ENCODE results near the gene RIOK2. TPM values are rescaled to one million over a fixed set of nuclear protein-coding genes. Genes with fewer than 3 reads are reported as not detected.

RIOK2 gene
- total and polyA plus RNA-seq, 2 donors (not counting 1 experiment from before 2014, with no cell fraction given), result 18.2 to 24.6 TPM

DNA sequence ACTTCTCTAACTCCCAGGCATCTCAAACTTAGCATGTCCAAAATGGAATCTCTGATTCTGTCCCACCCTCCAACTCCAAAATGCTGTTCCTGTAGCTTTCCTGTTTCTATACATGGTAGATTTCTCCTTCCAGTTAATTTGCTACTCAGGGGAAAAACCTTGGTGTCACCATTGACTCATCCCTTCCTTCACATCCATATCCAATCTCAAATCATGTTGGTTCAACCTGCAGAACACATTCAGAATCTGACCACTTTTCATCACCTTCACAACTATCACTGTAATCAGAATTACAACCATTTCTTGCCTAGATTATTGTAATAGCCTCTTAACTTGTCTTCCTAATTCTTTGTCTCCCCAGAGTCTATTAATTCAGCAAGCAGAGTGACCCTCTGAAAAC lies 10.8 kb downstream of the RIOK2 start:
- no peaks in the 10 kb centered on the region for H3K4me1 ChIP-seq (ENCODE audit: control insufficient read depth, extremely low read depth, insufficient read depth, low read length)
- H3K36me3 ChIP-seq (ENCODE audit: control insufficient read depth, insufficient read depth, low read length), result peaks cover 8% of the 10 kb centered on the region
- H3K9ac ChIP-seq (ENCODE audit: insufficient read depth, low read length), result no peak overlapping the region
- H3K27me3 ChIP-seq (ENCODE audit: control insufficient read depth, insufficient read depth, low read length), result no peaks in the 10 kb centered on the region
- DNase-seq (ENCODE audit: low read depth in 2 of 2), result no peak
- H4K20me1 ChIP-seq (ENCODE audit: control insufficient read depth, extremely low read depth, insufficient read depth, low read length), result no peaks in the 10 kb centered on the region
- no peak overlapping the region for H2AFZ ChIP-seq (ENCODE audit: low read length)
- H3K4me3 ChIP-seq (replicated peaks in 1 of 4; ENCODE audit: control extremely low read depth in 1 of 4, insufficient read depth in 1 of 4, low read depth in 3 of 4, low read length in 4 of 4), result no peak overlapping the region
- H3K79me2 ChIP-seq (ENCODE audit: control insufficient read depth, insufficient read depth, low read length), result no peaks in the 10 kb centered on the region
- no peak overlapping the region for H3K4me2 ChIP-seq (ENCODE audit: extremely low read depth, insufficient read depth, low read length)
- no peak for TF ChIP-seq EZH2 (IDR thresholded peaks at IDR 0.05; ENCODE audit: low read length, missing control alignments)
- TF ChIP-seq, protein P1, sequence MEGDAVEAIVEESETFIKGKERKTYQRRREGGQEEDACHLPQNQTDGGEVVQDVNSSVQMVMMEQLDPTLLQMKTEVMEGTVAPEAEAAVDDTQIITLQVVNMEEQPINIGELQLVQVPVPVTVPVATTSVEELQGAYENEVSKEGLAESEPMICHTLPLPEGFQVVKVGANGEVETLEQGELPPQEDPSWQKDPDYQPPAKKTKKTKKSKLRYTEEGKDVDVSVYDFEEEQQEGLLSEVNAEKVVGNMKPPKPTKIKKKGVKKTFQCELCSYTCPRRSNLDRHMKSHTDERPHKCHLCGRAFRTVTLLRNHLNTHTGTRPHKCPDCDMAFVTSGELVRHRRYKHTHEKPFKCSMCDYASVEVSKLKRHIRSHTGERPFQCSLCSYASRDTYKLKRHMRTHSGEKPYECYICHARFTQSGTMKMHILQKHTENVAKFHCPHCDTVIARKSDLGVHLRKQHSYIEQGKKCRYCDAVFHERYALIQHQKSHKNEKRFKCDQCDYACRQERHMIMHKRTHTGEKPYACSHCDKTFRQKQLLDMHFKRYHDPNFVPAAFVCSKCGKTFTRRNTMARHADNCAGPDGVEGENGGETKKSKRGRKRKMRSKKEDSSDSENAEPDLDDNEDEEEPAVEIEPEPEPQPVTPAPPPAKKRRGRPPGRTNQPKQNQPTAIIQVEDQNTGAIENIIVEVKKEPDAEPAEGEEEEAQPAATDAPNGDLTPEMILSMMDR (conservative IDR thresholded peaks at IDR 0.05 in 1 of 2, IDR thresholded peaks at IDR 0.05 in 1 of 2; ENCODE audit: low read depth in 1 of 2, low read length in 2 of 2), result no peak
- H3K9me3 ChIP-seq (ENCODE audit: control insufficient read depth, insufficient read depth, low read depth, low read length), result no peaks in the 10 kb centered on the region
- no peak overlapping the region for H3K27ac ChIP-seq (ENCODE audit: insufficient read depth, low read length)

DNA sequence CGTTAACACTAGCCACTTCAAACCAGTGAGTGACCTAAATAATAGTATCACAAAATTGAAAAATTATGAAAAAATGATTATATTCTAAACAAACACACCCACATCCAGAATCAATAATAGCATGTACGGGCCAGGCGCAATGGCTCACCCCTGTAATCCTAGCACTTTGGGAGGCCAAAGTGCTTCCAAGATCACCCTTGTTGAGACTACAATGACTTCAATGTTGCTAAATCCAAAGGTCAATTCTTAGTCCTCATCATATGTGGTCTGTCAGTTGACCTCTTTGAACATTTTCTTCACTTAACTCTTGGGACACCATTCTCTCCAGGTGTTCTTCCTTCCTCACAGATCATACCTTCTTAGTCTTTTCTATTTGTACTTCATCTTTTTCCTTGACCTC lies 11.3 kb downstream of the RIOK2 start:
- Histone ChIP-seq H3K9ac (ENCODE audit: insufficient read depth, low read length) (no peak overlapping the region), H3K36me3 (ENCODE audit: control insufficient read depth, insufficient read depth, low read length) (peaks cover 6% of the 10 kb centered on the region), H3K4me2 (ENCODE audit: extremely low read depth, insufficient read depth, low read length) (no peak overlapping the region), H4K20me1 (ENCODE audit: control insufficient read depth, extremely low read depth, insufficient read depth, low read length) (no peaks in the 10 kb centered on the region), H2AFZ (ENCODE audit: low read length) (no peak overlapping the region), H3K27ac (ENCODE audit: insufficient read depth, low read length) (no peak overlapping the region), H3K4me1 (ENCODE audit: control insufficient read depth, extremely low read depth, insufficient read depth, low read length) (no peaks in the 10 kb centered on the region), H3K4me3 (replicated peaks in 1 of 4; ENCODE audit: control extremely low read depth in 1 of 4, insufficient read depth in 1 of 4, low read depth in 3 of 4, low read length in 4 of 4) (no peak overlapping the region), H3K79me2 (ENCODE audit: control insufficient read depth, insufficient read depth, low read length) (no peaks in the 10 kb centered on the region), H3K9me3 (ENCODE audit: control insufficient read depth, insufficient read depth, low read depth, low read length) (no peaks in the 10 kb centered on the region), H3K27me3 (ENCODE audit: control insufficient read depth, insufficient read depth, low read length) (no peaks in the 10 kb centered on the region)
- no peak for DNase-seq (ENCODE audit: low read depth in 2 of 2)
- TF ChIP-seq, protein P1 (conservative IDR thresholded peaks at IDR 0.05 in 1 of 2, IDR thresholded peaks at IDR 0.05 in 1 of 2; ENCODE audit: low read depth in 1 of 2, low read length in 2 of 2), result no peak
- no peak for TF ChIP-seq EZH2 (IDR thresholded peaks at IDR 0.05; ENCODE audit: low read length, missing control alignments)

DNA sequence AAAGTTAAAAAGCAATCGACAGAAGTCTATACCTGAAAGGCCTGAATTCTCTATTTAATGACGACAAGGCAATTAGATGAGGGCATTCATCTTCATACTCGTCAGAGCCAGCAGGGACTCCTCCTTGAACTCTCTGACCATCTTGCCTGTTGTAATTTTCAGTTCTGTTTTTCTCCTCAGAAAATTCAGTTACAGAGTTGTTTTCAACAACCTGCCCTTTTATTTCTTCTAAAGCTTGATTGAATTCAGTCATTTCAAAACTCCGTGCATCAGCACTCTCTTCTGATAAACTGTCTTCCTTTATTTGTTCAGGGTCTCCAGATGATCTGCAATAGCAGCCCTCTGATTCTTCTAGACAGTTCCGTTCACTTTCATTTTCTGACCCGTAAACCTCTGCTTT lies 15.6 kb downstream of the RIOK2 start:
- Histone ChIP-seq H2AFZ (ENCODE audit: low read length) (no peak overlapping the region), H3K9ac (ENCODE audit: insufficient read depth, low read length) (no peak overlapping the region), H4K20me1 (ENCODE audit: control insufficient read depth, extremely low read depth, insufficient read depth, low read length) (no peaks in the 10 kb centered on the region), H3K4me3 (replicated peaks in 1 of 4; ENCODE audit: control extremely low read depth in 1 of 4, insufficient read depth in 1 of 4, low read depth in 3 of 4, low read length in 4 of 4) (no peak overlapping the region), H3K27ac (ENCODE audit: insufficient read depth, low read length) (no peak overlapping the region), H3K4me1 (ENCODE audit: control insufficient read depth, extremely low read depth, insufficient read depth, low read length) (no peaks in the 10 kb centered on the region), H3K79me2 (ENCODE audit: control insufficient read depth, insufficient read depth, low read length) (no peaks in the 10 kb centered on the region), H3K9me3 (ENCODE audit: control insufficient read depth, insufficient read depth, low read depth, low read length) (no peaks in the 10 kb centered on the region), H3K4me2 (ENCODE audit: extremely low read depth, insufficient read depth, low read length) (no peak overlapping the region), H3K27me3 (ENCODE audit: control insufficient read depth, insufficient read depth, low read length) (no peaks in the 10 kb centered on the region), H3K36me3 (ENCODE audit: control insufficient read depth, insufficient read depth, low read length) (peaks cover 3% of the 10 kb centered on the region)
- no peak for DNase-seq (ENCODE audit: low read depth in 2 of 2)
- TF ChIP-seq, protein P1 (conservative IDR thresholded peaks at IDR 0.05 in 1 of 2, IDR thresholded peaks at IDR 0.05 in 1 of 2; ENCODE audit: low read depth in 1 of 2, low read length in 2 of 2), result no peak
- TF ChIP-seq EZH2 (IDR thresholded peaks at IDR 0.05; ENCODE audit: low read length, missing control alignments), result no peak
